Stimulated activated CD8-positive, alpha-beta memory T cell treated with anti-CD3 and anti-CD28 coated beads, Interleukin-7, amount 100 ng/mL, for 48 hours (primary cell): ENCODE data around the gene LRTM1.

Experiments
- DNase-seq, 2 donors: peaks; one replicate each; pipeline ENCODE4 v3.0.0-alpha.2; 2020; ENCODE audit warnings: low read depth in 1 of 2; ENCODE audit errors: extremely low read depth in 1 of 2

LRTM1 gene

DNA sequence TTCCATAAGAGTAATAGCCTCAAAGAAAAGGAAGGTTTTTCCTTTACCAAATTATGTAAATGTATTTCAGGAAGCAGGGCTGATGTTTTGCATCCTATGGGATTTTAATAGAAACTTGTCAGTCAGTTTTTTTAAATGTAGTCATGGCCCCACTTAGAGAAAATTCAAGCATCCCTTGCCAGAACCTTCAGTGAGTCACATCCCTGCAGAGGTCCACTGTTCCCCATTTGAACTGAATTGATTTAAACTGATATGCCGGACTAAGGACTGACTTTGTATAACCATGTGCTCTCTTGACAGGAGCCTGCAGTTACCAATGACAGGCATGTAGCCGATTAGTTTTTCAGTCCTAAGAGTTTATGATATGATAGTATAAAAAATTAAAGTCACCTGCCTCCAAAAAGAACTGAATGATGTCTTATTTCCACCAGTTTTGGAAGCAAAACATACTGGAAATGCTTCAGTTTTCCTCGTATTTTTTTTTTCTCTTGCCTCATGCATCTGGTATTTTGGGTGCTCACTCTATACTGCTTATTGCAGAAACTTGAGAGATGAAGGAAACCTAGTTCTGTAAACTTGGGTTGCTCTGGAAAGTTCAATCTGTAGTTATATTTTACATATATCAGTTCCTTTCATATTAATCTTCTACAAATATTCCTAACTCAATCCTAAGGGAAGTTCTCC lies 30.7 kb downstream of the LRTM1 start:
- DNase-seq: no peak

DNA sequence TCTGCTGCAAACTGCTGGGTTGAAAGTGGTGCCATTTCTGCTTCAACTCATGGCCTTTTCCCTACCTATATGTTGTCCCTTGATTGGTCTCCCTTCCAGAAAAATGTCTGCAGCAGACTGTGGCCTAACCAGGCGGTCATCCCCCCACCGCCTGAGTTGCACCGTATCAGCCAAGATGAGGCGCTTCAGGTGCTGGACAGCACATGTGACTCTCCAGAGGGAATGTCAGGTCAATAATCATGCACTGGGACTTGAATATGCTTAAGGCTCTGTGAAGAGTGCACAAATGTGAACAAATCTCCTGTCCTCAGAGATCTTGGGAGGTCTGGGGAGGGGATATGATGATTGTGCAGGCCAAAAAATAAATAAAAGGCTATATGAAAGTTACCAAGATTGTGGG lies 32.2 kb downstream of the LRTM1 start:
- DNase-seq: no peak

DNA sequence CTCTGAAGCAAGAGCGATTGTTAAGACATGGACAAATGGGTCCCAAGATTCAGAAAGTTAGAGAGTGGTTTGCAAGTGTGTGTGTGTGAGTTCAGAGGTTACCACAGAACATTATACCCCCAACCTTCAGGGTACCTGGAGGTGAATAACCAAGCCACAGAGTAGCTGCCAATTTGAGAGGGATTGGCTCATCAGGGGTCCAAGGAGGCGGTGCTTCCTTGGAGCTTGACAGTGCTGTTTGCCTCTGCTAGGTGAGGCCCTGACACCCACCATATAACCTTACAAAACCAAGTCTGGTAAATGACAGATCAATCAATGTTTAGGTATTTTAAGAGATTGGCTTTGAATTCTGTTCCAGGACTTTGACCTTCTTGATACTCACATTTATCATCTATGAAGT lies 35.7 kb downstream of the LRTM1 start:
- no peak for DNase-seq

DNA sequence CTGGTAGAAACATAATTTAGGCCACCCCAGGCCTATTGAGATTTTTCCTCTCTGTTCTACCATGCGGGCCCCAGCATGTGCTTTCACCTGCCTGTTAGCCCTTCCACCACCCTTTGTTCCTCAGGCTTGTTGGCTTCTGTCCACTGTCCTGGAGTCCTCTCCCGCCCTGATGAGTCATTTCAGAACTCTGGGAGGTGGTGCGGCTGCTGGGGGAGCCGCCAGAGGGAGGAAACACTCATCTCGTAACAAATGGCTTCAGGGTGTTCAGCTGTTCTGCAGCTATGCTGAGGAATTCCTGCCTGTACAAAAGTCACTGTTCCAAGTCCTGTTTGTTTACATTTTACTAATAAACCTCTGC lies 36.3 kb downstream of the LRTM1 start:
- DNase-seq: no peak

DNA sequence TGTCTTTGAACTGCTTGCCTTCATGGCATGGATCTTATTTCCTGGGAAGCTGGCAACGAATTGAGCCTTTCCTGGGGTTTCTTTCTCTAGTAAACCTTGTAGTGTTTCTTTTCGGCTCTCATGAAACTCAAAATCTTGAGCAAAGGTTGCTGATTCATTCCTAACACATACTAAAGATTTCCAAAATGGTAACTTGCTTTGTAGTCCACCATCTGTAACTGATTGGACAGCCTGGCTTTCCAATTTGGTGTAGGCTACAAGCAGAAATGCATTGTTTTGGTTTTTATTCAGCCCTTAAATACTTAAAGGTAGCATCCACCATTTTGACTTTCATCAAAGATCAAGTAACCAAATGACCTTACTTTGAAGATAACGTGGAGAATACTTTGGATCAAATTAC lies 38.1 kb downstream of the LRTM1 start:
- DNase-seq: no peak

DNA sequence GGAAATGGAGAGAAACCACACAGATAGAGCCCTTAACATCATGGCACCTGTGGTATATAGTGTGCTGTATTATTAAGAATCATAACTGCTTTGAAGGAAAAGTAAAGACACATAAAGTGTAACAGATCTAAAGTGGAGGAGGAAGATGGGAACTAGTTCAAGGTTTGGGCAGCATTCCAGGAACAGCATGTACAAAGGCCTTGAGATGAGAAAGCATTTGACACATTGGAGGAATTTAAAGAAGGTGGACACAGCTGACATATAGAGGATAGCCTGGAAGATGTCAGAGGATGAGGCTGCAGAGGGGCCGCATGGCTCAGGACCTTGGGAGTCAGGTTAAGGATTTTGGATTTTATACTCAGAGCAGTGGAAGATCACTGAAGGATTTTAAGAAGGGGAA lies 39.0 kb downstream of the LRTM1 start:
- DNase-seq: no peak

DNA sequence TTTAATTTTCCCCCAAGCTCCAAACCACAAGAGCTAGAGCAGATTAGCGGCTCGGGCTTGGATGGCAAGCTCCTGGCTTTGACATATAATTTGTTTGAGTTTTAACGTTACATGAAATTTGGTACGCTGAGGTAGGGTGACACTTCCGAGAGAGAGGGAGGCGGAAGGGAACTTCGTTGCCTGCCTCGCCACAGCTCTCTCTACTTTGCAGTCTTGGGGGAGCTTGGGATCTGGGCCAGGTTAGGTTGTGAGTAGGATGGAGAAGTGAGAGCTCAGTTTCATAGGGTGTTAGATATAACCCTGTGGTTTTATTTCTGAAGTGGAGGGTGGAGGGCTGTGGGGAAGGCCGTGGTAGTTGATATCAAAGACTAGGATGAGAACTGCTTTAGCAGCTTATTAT lies 39.7 kb downstream of the LRTM1 start:
- DNase-seq: no peak

DNA sequence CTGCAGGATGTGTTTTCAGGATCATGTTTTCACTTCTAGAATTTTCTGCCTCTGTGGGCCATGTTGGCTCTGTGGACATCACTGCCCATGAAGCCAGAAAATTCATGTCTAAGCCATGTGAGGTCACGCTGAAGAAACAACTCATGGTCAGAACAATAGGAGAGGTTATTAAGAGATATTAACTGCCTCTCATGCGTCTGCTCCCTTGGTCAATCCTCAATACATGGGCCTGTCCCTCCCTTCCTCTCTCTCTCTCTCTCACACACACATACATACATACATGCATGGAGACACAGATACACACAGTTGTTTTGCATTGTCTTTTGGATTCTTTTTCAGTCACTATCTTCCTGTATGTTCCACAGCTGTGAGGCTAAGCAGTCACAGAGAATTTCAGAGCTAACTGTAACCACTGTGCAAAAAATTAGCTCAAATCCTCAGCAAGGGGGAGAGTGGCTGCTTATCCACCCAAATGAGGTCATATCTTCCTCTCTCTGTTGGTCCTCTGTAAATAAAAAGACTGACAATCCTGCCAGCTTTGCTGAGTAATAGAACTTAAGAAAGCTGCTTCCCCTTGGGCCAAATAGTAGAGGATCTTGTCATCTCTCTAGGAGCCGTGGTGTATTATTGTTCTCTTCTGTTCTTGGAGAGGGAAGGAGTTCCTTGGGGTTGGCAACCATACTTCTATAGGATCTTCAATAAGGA lies 45.6 kb downstream of the LRTM1 start:
- DNase-seq: no peak

DNA sequence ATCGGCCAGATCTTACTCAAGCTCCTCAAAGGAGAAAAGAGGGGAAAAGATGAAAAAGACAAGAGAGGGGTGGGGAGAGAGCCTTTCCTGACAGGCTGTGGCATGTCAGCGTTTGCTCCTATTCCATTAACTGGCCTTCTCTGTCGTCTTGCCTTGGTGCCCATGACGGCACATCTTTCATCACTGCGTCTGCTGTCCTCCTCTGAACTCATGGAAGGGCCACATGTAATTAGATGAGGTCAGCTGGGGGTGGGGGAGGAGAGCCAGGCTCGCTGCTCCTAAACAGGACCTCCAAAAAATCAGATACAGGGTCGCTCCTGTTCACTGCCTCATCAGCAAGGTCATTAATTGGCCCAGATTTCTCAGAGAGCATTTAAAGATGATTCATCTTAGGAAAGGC lies 49.7 kb downstream of the LRTM1 start:
- no peak for DNase-seq

DNA sequence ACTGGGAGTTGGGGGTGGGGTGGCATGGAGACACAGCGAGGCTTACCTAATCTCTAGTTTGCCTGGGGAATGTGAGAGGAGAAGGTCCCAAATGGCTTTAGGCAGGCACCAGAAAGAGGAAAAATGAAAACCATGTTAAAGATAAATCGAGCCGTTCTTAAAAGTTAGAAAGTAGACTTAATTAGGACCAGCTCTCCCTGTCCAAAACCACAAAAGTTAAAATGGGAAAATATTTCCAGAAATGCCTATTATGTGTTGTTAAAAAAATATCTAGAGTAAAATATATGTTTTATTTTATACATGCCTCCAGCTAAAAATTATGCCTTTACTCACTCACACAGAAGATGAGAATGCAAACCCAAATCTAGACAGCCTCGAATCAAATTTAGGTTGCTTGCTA lies 50.1 kb downstream of the LRTM1 start:
- no peak for DNase-seq

DNA sequence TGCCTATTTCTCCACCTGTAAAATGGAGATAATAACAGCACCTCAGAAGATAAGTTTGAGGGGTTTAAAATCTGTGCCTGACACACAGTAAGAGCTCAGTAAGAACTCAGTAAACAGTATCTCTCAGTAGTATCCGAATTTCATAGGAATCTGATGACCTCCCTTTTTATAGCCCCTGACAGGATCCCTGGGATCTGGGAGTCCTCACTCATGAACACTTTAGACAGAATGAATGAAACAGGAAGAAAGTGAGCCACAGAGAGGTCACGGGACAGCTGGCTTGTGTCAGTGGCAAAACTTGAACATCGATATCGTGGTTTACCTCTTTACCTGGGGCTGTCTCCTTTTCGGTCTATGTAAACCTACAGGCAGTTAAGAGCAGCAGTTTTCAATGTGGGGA lies 51.2 kb downstream of the LRTM1 start:
- no peak for DNase-seq

DNA sequence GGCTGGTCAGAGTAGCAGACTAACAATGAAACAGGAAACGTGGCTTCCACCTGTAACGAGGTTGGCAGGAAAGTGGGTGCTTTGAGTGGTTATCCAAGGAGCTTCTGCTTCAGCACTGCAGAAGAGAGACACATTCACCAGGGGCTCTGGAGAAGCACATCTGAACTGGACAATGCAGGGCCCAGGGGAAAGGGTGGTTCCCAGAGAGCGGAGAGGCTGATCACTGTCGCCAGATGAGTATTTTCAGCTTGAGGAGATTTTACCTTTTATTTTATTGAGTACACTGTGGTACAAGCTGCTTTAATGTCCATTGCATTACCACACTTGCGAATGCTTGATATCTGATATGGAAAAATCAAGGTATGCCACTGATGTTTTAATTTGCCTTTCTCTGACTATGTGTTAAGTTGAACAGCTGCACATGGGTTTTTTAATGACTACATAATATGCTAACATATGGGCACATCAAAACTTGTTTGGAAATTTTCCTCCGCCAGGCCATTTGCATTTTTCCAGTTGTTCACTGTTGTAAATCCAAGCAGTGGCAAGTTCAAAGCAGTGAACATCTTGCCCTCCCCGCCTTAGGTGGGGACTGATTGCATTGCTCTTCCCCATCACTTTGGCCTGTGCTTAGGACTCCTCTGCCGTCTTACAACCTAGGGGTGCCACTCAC lies 52.1 kb downstream of the LRTM1 start:
- no peak for DNase-seq

DNA sequence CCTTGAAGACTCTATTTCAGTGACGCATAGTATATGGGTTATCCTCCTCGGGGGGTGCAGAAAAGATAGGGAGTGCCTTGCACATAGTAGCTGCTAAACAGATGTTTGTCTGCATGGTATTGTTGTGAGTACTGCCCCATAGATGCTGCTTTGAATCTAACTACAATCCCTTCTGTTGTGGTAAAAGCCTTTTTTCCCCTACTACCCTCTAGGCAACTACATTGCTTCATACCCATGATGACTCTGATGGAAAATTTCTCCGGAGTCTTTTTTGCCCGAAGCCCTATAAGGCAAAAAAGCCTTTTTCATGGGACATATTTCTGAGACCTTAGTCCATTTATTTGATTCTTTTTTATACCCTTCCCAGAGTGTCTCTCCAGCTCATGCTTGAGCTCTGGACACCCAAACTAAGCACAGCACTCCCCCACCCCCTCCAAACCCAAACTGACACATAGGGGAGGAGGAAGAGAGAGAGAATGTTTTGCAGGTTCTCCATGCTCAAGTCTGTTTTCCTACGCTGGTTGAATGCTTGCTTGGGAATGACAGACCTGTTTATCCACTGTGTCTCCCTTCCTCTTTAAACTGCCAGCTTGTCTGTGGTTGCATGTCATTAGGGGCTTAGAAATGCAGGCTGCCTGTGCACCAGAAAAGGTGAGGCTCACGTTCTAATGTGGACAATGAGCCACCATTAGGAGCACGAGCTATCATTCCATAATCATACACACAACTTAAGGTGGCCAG lies 52.9 kb downstream of the LRTM1 start:
- DNase-seq: no peak

DNA sequence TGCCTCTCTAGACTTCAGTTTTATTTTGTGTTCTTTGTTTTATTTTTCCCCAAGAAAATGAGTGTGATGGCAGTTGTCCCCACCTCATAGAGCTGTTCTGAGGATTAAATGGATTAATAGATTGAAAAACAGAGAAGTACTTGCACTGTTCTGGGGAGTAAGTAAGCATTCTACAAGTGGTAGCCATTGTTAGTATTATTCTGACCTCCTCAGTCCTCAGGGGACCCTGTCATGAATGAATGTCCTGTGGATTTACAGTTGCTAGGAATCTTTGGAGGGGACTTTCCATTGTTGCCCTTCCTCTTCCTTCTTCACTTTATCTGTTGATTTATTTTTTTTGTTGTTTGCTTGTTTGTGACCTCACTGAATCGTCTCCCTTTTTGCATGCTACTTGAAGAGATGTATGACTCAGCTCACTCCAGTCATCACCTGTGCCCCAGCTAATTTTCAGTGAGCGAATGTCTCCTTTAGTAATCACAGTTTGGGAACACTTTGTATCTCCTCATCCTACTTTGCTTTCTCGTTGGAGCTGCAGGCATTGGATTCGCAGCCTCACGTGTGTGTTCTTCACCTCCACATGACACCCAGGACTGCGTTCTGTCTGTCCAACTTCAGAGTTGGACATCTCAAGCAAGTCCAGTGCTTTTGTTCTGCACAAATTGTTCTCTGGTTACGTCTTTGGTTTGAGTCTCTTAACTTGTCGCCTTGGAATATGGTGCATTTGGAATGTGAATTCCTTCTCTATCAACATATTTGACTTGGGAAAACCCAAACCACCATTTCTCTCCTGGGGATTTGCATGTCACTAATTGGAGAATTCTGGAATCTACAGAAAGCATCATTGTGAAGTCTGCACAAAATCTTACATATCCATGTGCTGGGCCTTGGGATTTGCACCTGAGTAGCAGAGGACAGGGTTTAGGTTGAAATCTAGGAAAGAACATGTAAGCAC lies 54.5 kb downstream of the LRTM1 start:
- no peak for DNase-seq

DNA sequence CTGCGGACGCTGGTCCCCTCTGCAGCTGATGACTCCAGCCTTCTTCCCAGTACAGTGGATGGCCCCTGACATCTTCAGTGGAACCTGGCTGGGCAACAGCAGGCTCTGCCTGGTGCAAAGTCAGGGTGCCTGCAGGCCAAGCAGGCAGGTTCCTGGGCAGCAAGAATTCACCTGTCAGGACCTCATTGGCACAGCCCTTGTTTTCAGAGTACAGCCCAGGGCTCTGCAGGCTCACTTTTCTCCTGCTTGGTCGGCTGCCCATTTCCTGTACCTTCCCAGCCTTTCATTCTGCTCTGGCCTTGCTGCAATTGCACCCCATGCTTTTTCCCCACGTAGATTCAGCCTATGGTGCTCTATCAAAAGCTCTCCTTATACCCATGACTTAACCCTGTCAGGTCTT lies 56.0 kb downstream of the LRTM1 start:
- no peak for DNase-seq

DNA sequence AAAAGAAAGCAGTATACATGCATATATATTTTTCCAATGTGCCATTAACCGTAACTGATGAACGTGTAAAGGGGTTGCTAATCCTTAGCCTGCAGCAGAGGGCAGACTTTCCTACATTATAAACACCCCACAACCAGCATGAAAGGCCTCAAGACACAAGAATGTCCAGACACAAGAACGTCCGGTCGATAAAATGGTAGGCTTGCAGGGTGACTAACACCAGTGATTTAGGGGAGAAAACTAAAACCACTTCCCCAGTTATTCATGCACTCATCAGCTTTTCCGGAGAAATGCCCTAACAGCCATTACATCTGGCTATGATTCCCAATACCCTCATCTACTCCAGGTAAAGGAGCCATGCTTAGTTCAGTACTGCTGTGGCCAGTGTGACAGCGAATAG lies 57.4 kb downstream of the LRTM1 start:
- no peak for DNase-seq
